GM18519 (cell line): Measurements from ENCODE around the gene MYO16.
"Not testable (repeated sequence)": the region's sequence is repeated elsewhere in the genome, so short reads cannot be mapped to it uniquely, and the experiment has no call there.

Experiments
- ATAC-seq: cut with Tn5 transposase; IDR thresholded peaks from one replicate; pipeline ENCODE4 v1.9.1; 2021; ENCODE audit warnings: mild to moderate bottlenecking, moderate library complexity; ENCODE audit not compliant: unreplicated experiment, low FRiP score

MYO16 gene

GRCh38 chr13:108858676-108859075 lies 229.3 kb downstream of the MYO16 start:
- ATAC-seq = no peak

- no peak for ATAC-seq
Observed at GRCh38 chr13:108859197-108860012, 230.0 kb downstream of the MYO16 start.

GRCh38 chr13:108860418-108860817 lies 231.0 kb downstream of the MYO16 start:
- ATAC-seq = no peak

- no peak for ATAC-seq
Observed at GRCh38 chr13:108877300-108877699, 247.9 kb downstream of the MYO16 start.

DNA sequence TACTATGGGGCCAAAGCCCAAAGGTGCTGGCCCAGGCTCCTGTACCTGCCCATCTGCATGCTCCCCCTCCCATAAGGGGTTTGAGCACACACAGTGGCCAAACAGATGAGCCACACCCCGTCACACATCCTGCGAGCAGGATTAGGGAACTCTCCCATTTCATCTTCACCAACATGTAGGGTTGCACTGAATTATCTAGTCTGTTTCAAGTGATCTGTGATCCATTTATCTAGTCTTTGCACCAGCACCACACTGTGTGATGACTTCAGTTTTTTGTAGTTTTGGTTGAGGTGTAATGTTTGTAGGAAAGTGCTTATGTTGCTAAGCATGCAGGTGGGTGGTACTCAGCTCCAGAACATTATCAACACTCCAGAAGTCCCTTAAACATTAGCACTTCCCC lies 249.3 kb downstream of the MYO16 start:
- ATAC-seq = no peak

DNA sequence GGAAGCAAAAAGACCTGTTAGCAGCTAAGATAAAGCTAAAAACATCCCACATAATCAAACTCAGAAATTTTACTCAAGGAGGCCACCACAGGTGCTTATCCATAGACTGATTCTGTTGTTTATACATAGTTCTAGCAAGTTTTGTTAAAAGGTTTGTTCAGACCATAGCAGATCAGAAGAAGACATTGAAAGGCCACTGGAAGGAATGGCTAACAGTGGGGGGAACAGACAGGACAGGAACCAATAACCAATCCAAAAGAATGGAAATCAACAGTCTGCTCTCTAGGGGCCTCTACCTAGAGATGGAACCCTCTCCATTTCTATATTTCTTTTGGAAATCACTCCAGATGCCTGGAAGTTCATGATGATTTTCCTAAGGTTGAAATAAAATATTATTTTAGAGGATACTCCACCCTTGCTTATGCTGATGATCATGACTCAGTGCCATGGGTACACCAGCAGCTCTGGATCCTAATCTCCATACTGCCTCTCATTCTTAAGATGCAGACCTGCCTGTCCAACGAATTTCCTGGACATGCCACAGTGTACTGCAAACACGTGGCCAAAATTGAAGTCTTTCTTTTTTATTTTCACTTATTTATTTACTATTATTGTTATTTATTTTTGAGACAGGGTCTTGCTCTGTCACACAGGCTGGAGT lies 260.0 kb downstream of the MYO16 start:
- ATAC-seq = no peak

GRCh38 chr13:108895220-108895704 lies 265.9 kb downstream of the MYO16 start:
- no peak for ATAC-seq

GRCh38 chr13:108897955-108898354 lies 268.5 kb downstream of the MYO16 start:
- ATAC-seq = peak; percentile 54

- ATAC-seq = no peak
Observed at GRCh38 chr13:108902405-108903155, 273.2 kb downstream of the MYO16 start.

- ATAC-seq = no peak
Observed at GRCh38 chr13:108903613-108904012, 274.2 kb downstream of the MYO16 start.

GRCh38 chr13:108911807-108912206 lies 282.4 kb downstream of the MYO16 start:
- ATAC-seq = no peak

DNA sequence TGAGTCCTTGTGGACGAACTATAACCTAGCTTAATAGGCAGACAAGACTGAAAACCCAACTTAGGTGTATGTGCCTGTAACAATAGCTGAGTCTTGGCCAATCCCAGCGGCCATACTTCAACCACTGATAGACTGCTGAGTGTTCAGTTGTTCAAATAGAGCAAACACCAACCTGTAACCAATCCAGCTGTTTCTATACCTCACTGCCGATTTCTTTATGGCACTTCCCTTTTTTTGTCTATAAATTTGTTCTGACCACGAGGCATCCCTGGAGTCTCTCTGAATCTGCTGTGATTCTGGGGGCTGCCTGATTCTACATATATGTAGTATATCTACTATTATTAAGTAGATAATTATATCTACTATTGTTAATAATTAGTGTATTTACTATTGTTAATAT lies 284.3 kb downstream of the MYO16 start:
- ATAC-seq = not testable (repeated sequence)

- ATAC-seq = no peak
Observed at GRCh38 chr13:108915095-108915633, 285.8 kb downstream of the MYO16 start.

GRCh38 chr13:108915634-108916512 lies 286.5 kb downstream of the MYO16 start:
- ATAC-seq = peak; percentile 87

DNA sequence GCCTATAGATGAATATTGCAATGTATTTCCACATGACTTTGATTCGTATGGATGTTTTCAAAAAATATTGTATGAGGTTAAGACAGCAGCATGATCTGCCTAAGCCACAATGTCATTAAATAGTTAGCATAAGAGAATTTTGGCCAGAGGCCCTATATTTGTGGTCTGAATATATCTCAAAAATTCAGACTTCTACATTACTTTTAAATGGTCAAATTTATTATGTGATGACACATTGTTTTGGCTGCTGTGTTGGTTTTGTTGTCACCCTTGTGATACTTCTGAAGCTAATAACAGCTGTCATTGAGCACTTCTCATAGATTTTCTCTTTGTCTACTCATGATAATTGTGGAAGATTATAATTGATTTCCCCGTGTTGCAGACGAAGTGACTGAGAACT lies 288.2 kb downstream of the MYO16 start:
- no peak for ATAC-seq

GRCh38 chr13:108919036-108919907 lies 289.9 kb downstream of the MYO16 start:
- ATAC-seq = no peak

- ATAC-seq = no peak
Observed at GRCh38 chr13:108920137-108920536, 290.7 kb downstream of the MYO16 start.

DNA sequence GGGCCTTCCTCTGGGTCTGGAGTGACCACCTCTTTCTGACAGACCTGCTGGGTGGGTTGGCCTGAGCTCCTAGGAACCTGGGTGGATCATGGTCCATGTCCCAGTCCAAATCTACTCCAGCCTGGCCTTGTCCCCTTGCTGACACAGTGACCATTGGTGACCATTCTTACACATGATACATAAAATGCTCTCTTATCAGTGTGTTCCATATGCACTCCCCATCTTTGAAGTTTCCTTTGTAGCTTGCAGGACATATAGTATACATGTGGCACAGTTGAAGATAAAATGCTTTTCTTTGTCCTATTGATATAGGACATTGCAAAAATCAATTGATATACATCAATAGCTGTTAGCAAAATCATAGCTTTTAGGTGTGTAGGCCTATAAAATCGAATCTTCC lies 291.8 kb downstream of the MYO16 start:
- ATAC-seq = no peak

DNA sequence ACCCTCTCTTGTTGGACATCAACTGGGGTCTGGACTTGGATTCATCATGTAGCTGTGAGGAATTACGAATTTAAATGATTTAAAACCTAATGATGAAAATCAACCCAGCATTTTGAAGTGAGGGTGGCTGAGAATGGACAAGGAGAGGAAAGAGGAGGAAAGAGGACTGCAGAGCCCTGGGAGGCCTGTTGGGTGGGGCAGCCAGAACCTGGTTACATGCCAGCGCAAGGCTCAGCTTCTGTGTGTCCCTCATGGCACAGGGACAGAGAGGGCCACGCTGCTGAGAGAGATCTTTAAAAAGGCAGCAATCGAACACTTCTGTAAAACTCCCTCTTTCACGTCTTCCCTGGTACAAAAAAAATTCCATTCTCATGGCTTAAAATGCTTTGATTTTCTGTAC lies 292.7 kb downstream of the MYO16 start:
- ATAC-seq = no peak
